ENCODE data around the gene TACC3. TPM values are rescaled to one million over a fixed set of nuclear protein-coding genes. Genes with fewer than 3 reads are reported as not detected.
A peak's percentile ranks its signal among the peaks of the same experiment; 100 is the strongest.

The TACC3 gene
- total and polyA plus RNA-seq, 12 donors: 5.5 to 26.5 (median 11.4) TPM

DNA sequence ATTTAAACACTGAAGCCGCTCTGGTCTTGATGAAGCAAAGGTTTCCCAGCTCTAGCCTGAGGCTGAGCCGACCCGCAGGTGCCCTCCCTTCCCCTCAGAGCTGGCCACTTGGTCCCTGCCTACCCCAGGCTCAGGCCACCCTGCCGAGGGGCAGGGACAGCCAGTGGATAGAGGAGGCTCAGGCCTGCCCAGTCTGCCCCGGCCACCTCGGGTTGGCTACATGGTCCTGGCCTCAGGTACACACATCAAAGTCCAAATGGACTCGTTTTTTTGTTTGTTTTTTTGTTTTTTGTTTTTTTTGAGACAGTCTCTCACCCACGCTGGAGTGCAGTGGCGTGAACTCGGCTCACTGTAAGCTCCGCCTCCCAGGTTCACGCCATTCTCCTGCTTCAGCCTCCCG, 23.8 kb downstream of the TACC3 start:
- intact Hi-C loops (cut with DNase I): loop anchor here (5.0 kb wide), 1 partner anchor 157 kb away; no protein-coding TSS in a partner anchor
- no peak for TF ChIP-seq POLR2A (IDR thresholded peaks at IDR 0.05)
- TF ChIP-seq, protein P1, sequence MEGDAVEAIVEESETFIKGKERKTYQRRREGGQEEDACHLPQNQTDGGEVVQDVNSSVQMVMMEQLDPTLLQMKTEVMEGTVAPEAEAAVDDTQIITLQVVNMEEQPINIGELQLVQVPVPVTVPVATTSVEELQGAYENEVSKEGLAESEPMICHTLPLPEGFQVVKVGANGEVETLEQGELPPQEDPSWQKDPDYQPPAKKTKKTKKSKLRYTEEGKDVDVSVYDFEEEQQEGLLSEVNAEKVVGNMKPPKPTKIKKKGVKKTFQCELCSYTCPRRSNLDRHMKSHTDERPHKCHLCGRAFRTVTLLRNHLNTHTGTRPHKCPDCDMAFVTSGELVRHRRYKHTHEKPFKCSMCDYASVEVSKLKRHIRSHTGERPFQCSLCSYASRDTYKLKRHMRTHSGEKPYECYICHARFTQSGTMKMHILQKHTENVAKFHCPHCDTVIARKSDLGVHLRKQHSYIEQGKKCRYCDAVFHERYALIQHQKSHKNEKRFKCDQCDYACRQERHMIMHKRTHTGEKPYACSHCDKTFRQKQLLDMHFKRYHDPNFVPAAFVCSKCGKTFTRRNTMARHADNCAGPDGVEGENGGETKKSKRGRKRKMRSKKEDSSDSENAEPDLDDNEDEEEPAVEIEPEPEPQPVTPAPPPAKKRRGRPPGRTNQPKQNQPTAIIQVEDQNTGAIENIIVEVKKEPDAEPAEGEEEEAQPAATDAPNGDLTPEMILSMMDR (IDR thresholded peaks at IDR 0.05): no peak
- H3K27ac ChIP-seq: no peak overlapping the region
- H3K4me1 ChIP-seq (replicated peaks in 1 of 2): peaks cover 0 to 3% of the 10 kb centered on the region in 2 donors
- no peaks in the 10 kb centered on the region for H3K36me3 ChIP-seq (replicated peaks in 1 of 2)
- 92 to 96% (median 94%) methylated on average over 13 of the region's 13 CpGs for WGBS, 4 donors
- H3K27me3 ChIP-seq: peaks cover 4% of the 10 kb centered on the region
- DNase-seq: no peak
- no peaks in the 10 kb centered on the region for H3K9me3 ChIP-seq (replicated peaks in 1 of 3)
- H3K4me3 ChIP-seq: no peak overlapping the region

DNA sequence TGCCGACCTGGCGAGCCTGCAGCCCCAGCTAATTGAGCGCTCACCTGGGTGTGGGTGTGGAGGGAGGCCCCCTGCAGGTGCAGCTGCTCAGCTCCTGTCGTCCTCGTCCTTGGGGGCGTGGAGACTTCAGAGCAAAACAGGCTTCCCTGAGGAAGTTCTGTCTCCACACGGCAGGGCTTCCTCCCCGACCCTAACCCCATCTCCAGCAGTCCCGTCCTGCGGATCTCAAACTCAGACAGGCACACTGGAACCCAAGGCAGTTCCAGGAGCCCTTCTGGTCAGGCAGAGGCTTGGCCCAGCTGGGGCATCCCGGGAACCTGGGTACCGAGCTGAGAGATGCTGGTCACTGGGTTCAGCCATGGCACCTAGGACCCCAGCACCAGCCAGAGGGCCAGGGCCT, 24.4 kb downstream of the TACC3 start:
- no peak for TF ChIP-seq POLR2A (IDR thresholded peaks at IDR 0.05)
- TF ChIP-seq, protein P1 (IDR thresholded peaks at IDR 0.05): no peak
- Histone ChIP-seq H3K36me3 (replicated peaks in 1 of 2) (no peaks in the 10 kb centered on the region), H3K27ac (no peak overlapping the region), H3K27me3 (peaks cover 4% of the 10 kb centered on the region), H3K4me1 (replicated peaks in 1 of 2) (peaks cover 0 to 3% of the 10 kb centered on the region in 2 donors), H3K4me3 (no peak overlapping the region), H3K9me3 (replicated peaks in 1 of 3) (no peaks in the 10 kb centered on the region)
- no peak for DNase-seq
- 86 to 90% (median 87%) methylated on average over 4 to 12 of the region's 12 CpGs for WGBS, 4 donors
- intact Hi-C loops (cut with DNase I): loop anchor here (5.0 kb wide), 1 partner anchor 157 kb away; no protein-coding TSS in a partner anchor

DNA sequence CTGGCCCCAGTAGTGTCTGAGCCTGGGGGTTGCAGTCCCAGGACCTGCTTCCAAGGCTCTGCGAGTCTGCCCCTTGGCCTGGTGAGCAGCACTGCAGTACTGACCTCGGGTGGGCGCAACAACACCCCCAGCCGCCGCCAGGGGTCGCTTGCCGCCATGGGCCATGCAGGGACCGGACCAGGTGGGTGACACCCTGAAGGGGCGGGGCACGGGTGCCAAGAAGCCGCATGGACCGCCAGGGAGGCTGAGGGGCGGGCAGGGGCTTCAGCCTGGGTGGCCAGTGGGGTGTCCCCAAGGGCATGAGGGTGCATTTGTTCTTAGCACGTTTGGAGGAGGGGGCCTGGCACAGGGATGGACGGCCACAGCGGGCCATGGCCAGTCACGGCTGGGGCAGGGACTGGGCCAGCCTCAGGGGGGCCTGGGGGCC, 25.0 kb downstream of the TACC3 start:
- H3K27me3 ChIP-seq: peaks cover 4% of the 10 kb centered on the region
- intact Hi-C loops (cut with DNase I): loop anchor here (5.0 kb wide), 1 partner anchor 156 kb away; no protein-coding TSS in a partner anchor
- H3K36me3 ChIP-seq (replicated peaks in 1 of 2): no peaks in the 10 kb centered on the region
- peak; percentile 61 to 79 (median 66) for DNase-seq
- TF ChIP-seq, protein P1 (IDR thresholded peaks at IDR 0.05): peak; percentile 64 to 84 (median 70)
- TF ChIP-seq POLR2A (IDR thresholded peaks at IDR 0.05): no peak
- H3K9me3 ChIP-seq (replicated peaks in 1 of 3): no peaks in the 10 kb centered on the region
- no peak overlapping the region for H3K4me3 ChIP-seq
- peaks cover 0 to 3% of the 10 kb centered on the region in 2 donors for H3K4me1 ChIP-seq (replicated peaks in 1 of 2)
- WGBS, 4 donors: 0 to 31% (median 16%) methylated on average over 3 to 17 of the region's 17 CpGs
- H3K27ac ChIP-seq: no peak overlapping the region

DNA sequence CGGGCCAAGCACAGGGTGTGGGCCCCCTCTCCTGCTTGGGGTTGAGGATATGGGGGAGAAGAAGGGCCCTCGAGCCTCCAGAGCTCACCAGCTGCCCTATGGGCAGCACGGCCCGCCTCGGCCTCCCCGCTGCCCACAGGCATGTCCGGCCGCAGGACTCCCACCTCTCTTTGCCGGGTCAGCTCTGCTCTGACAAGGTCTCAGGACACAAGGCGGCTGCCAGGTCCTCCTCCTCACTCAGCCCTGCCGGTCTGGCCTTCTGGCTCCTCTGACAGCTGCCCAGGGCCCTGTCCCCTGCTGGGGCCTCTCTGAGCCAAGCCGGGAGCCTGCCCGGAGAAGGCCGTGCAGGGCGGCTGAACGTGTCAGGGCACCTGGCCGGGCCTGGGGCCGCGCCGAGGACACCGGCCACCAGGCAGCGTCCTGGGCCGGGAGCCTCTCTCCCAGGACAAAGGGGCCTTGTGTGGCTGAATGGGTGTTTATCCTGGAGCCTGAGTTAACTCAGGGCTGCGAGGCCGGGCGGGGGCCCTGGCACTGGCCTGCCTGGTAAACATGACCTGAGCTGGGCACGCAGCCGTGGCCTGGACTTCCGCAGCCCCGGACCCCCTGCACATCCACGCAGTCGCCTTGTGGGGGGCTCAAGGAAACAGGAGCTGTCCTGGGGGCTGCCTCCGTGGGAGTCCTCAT, 25.7 kb downstream of the TACC3 start:
- DNase-seq: no peak
- no peak overlapping the region for H3K4me3 ChIP-seq
- 80 to 100% (median 88%) methylated on average over 4 to 33 of the region's 33 CpGs for WGBS, 4 donors
- peaks cover 0 to 3% of the 10 kb centered on the region in 2 donors for H3K4me1 ChIP-seq (replicated peaks in 1 of 2)
- no peaks in the 10 kb centered on the region for H3K36me3 ChIP-seq (replicated peaks in 1 of 2)
- intact Hi-C loops (cut with DNase I): loop anchor here (5.0 kb wide), 1 partner anchor 155 kb away; no protein-coding TSS in a partner anchor
- peaks cover 4% of the 10 kb centered on the region for H3K27me3 ChIP-seq
- no peak for TF ChIP-seq POLR2A (IDR thresholded peaks at IDR 0.05)
- TF ChIP-seq, protein P1 (IDR thresholded peaks at IDR 0.05): no peak
- no peak overlapping the region for H3K27ac ChIP-seq
- no peaks in the 10 kb centered on the region for H3K9me3 ChIP-seq (replicated peaks in 1 of 3)

Measured in adrenal gland (tissue), 12 donors.